NCI-H2196 (cell line): ENCODE measurements around the gene CMTM7.
A peak's percentile ranks its signal among the peaks of the same experiment; 100 is the strongest.

ENCODE experiments used
- DNase-seq: peaks from one replicate; lab custom pipeline; 2025; ENCODE audit not compliant: unreplicated experiment; lab: John Stamatoyannopoulos, UW

The CMTM7 gene

DNA sequence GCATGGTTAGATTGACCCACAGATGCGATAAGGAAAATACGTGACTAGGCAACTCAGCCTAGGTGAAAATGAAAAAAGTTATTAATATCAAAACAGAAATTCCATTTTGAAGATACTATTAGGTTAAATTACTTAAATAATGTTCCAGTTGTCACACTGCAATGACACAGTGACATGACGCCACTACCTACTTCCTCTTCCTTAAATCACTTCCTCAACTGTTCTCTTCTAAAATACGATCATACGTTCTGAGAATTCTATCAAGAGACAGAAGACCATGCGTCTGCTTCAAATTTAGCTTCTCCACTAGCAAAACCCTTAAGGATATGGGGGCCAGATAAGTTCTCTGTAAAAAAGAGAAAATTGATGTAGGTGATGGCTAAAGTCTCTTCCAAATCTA is 92.8 kb downstream of the CMTM7 start:
- DNase-seq, result no peak

DNA sequence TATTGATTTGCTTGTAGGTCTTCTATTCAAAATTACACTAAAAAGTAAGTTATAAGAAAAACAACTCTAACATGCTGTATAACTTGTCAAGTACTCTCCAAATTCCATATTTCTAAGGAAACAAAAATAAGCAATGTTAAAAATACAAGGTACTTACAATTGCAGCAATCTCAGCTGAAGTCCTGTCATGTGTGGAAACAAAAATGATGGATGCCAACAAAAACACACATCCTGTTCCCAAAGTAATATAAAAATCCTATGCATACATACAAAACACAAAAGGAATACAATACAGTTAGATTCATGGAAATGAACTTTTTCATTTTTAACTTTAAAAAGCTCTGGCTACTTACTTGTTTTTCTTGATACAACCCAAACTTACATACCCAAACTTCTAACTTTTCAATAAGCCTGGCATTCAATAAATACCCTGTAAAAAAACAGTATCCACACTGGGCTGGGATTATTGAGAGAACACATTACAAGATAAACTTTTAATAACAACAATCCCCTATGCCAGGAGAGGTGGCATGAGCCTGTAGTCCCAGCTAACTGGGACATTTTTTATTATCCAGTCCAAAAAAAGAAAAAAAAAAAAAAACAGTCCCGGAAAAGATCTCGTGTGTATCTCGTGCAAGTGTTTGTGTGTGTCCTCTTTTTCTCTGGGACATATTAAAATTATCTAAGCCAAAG is 96.3 kb downstream of the CMTM7 start:
- no peak for DNase-seq

DNA sequence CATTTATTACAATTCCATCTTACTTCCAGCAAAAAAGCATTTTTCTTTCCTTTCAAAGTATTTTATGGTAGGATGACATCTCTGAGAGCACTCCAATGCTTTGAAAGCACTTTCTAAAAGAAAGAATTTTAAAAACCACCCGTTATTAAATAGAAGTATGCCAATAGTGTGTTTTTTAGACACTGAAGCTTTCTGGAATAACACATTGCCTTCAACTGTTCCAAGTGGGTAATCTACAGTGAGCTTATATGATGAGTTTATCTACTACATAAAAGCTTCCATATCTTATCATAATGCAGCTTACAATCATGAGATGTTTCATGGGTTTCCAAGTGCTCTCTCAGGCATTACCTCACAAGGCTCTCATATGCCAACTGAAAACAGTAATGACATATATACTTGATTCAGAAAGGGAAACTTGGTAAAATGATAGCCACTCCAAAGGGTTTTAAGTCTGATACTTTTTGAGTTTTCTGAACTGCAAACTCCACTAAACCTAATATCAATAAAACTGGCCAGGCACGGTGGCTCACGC is 96.9 kb downstream of the CMTM7 start:
- DNase-seq, result no peak

DNA sequence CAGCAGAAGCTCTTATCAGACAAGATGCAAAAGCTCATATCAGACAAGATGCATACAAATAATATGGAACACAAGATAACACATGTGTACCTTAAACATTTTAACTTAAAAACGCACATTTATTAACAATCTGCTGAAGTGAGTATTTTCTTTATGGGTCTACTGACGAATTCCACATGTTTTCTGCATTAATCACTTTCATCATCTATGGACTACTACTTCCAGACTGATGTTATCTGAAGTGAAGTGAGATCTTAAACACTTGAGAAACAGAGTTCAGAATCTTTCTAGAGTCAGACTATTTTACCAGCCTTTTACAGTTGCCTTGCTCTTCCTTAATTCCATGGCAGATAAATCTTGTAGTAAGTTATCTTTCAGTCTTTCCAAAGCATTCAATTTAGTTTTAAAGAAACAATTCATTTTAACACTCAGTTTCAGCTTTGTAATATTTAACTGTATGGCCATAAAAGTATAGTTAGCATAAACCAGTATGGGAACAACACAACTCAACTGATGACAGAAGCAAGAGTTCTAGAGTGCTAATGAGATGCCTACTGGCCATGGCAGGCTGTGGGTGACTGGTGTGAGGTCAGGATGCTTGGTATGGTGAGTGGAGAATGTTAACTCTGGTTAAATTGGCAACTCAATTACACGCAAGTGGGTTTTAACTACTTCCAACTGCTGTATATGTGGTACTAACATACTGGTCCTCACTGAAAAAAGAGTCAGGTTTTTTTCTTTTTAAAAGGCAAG is 101.2 kb downstream of the CMTM7 start:
- DNase-seq, result no peak

DNA sequence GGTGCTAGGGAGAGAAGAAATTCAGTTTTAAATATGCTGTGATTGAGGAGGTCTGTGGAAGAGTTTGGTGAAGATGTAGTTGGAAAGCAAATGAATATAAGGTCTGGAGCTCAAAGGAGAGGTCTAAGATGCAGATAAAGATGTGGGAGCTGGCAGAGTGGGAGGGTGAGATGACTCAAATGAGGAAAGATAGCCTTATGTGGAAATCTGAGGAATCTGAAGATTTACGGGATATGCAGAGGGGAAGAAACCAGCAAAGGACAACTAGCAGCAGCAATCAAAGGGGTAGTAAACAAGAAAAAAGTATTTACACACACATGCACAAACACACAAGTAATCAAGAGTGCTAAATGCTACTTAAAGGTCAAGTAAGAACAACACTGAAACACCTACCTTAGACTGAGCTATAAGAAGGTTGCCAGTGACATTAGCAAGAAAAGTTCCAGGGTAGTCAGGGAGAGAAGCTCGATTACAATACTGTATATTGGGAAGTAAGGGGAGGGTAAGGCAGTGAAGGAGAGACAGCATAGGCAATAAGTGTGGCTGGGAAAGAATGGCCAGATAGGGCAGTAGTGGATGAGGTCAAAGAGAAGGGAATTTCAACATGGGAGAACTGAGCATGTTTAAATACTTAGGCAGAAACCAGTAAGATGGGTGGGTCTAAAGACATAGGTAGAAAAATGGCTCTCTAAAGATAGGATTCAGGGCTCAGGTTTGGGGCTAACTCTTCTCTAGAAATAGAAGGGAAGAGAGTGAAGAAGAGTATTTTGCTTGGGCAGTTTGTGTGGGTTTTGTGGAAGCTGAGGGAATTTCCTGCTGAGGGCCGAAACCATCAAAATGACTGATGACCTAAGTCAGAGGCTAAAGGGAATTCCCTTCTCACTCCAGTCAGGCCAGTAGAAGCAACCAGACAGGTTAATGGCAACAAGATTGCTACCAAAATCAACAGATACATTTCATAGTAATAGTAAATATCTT is 102.1 kb downstream of the CMTM7 start:
- DNase-seq, result no peak

DNA sequence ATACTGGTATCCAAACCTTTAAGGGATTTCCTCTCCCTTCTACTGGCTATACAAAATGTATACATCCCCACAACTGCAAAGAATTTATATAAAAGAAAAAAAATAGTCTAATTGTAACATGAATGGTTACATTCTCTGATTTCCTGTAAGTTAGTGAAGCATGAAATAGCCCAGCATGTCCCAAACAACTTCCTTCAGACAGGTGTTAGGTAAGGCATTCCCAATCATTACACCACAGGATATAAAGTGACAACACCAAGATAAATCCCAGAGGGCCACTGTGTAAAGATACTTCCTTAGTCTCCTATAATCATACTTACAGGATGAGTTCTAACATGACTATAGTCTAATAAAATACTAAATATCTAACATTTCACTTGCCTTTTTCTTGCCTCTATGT is 103.4 kb downstream of the CMTM7 start:
- no peak for DNase-seq

DNA sequence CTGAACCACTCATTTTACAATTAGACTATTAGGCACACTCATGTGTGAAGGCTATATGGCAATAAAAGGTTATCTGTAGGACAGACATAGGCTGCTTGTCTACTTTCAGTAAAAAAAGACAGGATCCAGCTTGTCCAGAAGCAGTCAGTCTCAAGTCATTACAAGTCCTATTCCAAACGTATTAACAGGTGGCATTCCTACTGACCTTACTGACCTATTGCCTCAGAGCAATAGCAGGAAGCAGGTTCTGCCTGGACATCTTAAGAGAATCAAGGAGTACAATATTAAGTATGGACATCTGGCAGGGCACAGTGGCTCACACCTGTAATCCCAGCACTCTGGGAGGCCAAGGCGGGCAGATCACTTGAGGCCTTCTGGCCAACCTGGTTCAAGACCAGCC is 104.0 kb downstream of the CMTM7 start:
- DNase-seq, result no peak

DNA sequence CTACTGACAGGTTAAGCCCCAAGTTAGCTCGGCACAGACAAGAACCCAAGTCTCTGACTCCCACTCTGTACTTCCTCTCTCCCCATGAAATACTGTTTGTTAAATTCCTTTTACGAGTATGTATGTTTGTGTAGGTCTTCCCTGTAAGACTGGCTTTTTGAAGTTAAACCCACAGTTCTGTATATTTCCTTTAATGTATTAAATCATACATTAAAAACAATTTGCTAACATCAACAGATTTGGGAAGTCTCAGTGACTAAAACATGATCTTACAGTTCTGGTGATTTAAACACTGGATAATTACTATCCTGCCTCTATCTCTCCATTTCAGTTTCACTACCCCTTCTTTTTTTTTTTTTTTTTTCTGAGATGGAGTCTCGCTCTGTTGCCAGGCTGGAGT is 106.6 kb downstream of the CMTM7 start:
- no peak for DNase-seq

DNA sequence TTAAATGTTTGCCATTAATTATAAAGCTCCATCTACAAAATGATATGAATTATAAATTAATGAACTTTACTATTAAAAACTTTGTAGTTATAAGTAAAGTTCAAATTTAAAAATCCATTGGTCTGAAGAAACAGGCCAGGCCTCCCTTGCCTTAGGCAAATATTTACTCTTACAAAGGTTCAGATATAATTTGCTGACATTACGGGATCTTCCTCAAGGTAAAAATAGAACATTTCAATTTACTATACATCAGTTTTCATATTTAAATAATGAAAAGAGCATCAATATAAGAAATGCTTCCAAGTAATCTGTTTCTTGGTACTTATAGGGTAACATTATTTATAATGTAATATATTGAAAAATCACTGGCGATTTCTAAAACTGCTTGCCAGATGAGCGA is 107.3 kb downstream of the CMTM7 start:
- DNase-seq, result no peak

DNA sequence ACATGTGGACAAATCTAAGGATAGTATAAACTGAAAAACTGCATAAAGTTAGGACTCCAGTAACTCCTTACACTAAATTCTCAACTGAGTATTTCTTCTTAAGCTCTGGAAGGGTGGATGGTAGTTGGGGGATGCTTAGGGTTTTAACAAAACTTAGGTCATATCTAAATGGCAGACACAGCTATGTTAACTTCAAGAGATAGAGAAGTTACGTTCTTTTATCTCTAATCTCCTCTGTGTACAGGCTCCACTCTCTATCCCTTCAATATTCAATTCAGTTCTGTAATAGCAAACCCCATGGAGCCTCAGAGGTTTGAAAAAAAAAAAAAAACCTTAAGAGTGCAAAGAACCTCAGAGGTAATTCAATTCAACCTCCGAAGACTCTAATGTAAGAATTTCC is 107.9 kb downstream of the CMTM7 start:
- DNase-seq, result no peak

DNA sequence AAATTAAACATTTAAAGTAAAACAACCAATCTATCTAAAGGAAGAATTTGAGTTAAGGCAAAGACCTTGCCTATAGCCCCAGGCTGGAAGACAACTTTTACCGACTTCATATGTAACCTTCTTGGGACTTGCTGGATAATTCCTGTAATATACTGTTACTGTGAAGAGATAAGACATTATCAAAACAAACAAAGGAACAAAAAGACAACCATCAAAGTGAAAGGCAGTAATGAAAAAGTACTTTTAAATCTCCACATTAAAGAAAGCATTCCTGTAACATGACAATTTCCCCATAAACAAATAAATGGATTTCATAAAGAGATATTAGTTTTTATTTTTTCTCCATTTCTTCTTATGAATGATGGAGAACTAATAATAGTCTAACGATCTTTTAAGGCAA is 108.6 kb downstream of the CMTM7 start:
- DNase-seq, result no peak

DNA sequence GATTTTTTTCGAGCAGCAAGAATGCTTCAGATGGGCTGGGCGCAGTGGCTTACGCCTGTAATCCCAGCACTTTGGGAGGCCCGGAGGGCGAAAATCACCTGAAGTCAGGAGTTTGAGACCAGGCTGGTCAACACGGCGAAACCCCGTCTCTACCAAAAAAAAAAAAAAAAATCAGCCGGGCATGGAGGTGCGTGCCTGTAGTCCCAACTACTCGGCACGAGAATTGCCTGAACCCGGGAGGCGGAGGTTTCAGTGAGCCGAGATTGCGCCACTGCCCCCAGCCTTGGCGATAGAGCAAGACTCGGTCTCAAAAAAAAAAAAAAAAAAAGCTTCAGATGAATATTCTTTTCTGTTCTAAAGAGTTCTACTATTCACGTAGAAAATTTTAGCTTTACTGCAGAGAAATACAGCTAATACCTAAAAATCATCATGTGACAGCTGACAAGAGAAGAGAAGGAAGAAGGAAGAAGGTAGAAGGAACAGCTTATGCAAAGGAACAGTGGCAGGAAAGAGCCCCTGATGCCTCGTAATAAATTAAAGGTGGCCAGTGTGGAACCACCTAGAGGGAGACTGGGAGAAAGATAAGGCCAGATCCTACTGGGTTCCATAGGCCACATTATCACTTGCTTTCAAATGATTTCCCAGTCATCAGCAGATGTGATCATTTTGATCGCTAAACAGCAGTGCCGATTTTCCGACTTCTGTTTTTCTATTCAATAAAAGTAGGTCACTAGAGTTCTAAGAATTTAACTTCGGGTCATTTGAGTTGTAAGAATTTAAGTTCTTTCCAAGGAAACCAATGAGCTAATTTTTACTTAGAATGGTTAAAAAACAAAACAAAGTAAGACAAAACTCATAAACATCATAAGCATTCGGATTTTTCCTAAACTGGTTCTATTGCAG is 109.5 kb downstream of the CMTM7 start:
- no peak for DNase-seq

DNA sequence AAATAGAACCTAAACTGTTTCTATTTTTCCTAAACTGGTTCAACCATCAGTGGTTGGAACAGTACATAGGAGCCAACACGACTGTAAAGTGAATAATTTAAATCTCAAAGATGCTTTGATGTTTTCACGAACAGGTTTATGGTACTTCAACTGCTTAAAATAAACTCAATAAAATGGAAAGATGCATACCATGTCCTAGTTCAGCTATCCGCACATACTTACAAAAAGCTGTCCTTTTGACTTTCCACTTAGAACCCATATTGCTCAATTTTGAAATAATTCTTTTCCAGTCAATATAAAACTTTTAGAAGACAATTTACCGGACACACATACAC is 110.1 kb downstream of the CMTM7 start:
- DNase-seq, result no peak

DNA sequence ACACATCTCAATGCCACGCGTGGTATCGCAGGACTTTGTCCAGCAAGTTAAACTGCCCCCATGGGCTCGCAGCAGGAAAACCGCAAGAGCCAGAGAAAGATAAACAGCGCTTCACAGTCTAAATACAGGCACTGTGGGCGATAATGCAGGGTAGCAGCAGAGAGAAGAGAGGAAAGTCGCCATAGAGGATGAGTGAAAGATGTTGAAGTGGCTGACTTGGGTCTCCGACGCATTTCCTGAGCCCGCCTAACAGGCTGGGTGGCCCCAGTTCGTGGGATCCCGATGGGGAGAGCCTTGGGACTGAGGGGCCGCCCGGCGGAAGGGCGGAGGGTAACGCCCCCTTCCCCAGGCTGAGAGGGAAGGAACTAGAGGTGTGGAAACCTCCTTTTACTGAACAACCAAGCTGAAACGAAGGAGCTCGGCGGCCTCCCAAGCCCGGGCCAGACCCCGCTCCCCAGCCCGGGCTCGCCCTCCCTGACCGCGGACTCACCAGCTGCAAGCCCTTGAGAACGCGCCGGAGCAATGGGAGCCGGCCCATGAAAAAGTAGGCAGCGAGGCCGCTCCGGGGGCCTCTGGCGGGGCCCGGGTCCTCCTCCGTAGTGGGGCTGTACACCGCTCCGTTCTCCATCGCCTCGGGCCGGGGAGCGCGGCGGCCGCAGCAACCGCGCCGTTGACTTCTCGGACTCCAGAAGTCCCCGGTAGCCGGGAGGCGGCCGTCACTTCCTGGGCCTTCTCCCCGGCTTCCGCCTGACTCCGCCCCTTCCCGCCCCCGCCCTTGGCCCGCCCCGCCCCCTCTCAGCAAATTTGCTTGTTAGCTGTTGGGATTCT is 110.7 kb downstream of the CMTM7 start, which contains the start of gene CMTM6:
Gene CMTM6 (minus strand): TSS at position 735 of the 828 bp plus-strand sequence. CDS start 107 bp downstream, at position 628.
- peak; percentile 56 for DNase-seq

DNA sequence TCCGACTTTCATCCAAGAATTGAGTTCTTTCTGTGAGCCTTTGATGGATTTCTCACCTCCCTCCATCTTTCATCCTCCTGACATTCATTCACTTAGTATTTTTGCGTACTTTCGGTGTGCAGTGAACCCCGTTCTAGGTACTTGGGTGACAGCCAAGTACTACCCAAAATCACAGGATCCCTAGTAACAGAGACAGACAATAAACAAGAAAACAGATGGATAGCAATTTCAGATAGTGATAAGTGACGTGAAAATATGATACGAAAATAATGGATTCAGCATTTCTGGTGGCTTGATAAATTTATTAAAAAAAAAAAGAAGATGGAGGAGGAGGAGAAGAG is 111.3 kb downstream of the CMTM7 start:
- no peak for DNase-seq
